ENCODE data around the gene PGAP2. TPM values are rescaled to one million over a fixed set of nuclear protein-coding genes. Genes with fewer than 3 reads are reported as not detected.

Gene PGAP2
- total and polyA plus RNA-seq, 2 of the 13 experiments (the other 11 are each of a cell fraction or from before 2014, with no cell fraction given): 21.5 to 47.8 TPM

DNA sequence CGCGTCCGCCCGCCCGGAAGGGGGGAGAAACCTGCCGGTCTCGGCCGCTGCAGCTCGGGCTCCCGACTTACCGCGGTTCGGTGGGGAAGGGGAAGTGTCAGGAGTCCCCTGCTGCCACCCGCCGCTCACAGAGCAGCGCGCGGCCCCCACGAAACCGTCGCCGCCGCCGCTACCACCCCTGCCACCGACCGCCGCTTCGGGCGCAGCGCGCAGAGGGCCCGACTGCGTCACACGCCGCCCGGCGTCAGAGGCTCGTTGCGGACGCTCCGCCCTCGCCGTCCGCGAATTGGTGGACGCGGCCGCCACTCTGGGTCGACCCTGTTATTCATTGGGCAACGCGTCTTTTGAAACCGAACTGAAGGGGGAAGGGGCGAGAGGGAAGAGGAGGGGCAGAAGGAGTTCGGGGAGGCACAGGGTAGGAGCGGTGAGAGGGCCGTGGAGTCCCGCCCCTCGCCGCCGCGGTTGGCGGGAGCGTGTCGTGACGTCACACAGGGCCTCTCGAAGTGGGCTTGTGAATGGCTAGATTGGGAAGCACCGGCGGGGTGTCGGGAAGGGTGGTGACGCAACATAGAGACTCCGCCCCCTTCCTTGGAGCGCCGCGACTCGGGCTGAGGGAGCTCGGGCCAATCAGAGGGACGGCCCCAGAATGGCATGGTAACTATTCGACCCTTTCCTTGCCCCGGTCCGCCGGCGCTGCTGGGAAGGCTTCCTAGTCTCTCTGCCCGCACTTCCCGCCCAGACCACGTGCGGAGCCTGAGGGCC, 10.8 kb upstream of the PGAP2 start, which contains the start of gene NUP98 (continued):
- TF ChIP-seq HOXA7 (CRISPR knock-in tag; IDR thresholded peaks at IDR 0.05) (no peak), ZNF501 (CRISPR knock-in tag; IDR thresholded peaks at IDR 0.05) (peak; percentile 76), ADNP (CRISPR knock-in tag; IDR thresholded peaks at IDR 0.05) (no peak), ZNF263 (CRISPR knock-in tag; IDR thresholded peaks at IDR 0.05) (peak; percentile 28; the same call in 1 of the 2 replicates), FLYWCH1 (CRISPR knock-in tag; IDR thresholded peaks at IDR 0.05) (no peak), HMG20A (CRISPR knock-in tag; IDR thresholded peaks at IDR 0.05; ENCODE audit: borderline replicate concordance) (0 out of 2 replicates have a peak, but pooled peaks have one; percentile 29), ZFP82 (CRISPR knock-in tag; IDR thresholded peaks at IDR 0.05; ENCODE audit: borderline replicate concordance) (peak; percentile 77; the same call in 1 of the 2 replicates), ZNF207 (IDR thresholded peaks at IDR 0.05; ENCODE audit: borderline replicate concordance) (no peak), KLF11 (CRISPR knock-in tag; IDR thresholded peaks at IDR 0.05) (no peak), HIVEP1 (CRISPR knock-in tag; IDR thresholded peaks at IDR 0.05) (no peak), ZBTB7B (CRISPR knock-in tag; IDR thresholded peaks at IDR 0.05) (peak; percentile 54; the same call in 1 of the 2 replicates), ZNF607 (CRISPR knock-in tag; IDR thresholded peaks at IDR 0.05; ENCODE audit: borderline replicate concordance) (peak; percentile 87), HMGA1 (CRISPR knock-in tag; conservative IDR thresholded peaks at IDR 0.05) (no peak), ATF1 (CRISPR knock-in tag; IDR thresholded peaks at IDR 0.05) (peak; percentile 97), ZNF230 (CRISPR knock-in tag; IDR thresholded peaks at IDR 0.05) (peak; percentile 74)
- TF ChIP-seq, protein P1, sequence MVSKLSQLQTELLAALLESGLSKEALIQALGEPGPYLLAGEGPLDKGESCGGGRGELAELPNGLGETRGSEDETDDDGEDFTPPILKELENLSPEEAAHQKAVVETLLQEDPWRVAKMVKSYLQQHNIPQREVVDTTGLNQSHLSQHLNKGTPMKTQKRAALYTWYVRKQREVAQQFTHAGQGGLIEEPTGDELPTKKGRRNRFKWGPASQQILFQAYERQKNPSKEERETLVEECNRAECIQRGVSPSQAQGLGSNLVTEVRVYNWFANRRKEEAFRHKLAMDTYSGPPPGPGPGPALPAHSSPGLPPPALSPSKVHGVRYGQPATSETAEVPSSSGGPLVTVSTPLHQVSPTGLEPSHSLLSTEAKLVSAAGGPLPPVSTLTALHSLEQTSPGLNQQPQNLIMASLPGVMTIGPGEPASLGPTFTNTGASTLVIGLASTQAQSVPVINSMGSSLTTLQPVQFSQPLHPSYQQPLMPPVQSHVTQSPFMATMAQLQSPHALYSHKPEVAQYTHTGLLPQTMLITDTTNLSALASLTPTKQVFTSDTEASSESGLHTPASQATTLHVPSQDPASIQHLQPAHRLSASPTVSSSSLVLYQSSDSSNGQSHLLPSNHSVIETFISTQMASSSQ (IDR thresholded peaks at IDR 0.05; ENCODE audit: low read depth): no peak
- TF ChIP-seq, protein P1 (CRISPR knock-in tag; IDR thresholded peaks at IDR 0.05; ENCODE audit: borderline replicate concordance): peak; percentile 62; the same call in 1 of the 2 replicates
- TF ChIP-seq, protein P2, sequence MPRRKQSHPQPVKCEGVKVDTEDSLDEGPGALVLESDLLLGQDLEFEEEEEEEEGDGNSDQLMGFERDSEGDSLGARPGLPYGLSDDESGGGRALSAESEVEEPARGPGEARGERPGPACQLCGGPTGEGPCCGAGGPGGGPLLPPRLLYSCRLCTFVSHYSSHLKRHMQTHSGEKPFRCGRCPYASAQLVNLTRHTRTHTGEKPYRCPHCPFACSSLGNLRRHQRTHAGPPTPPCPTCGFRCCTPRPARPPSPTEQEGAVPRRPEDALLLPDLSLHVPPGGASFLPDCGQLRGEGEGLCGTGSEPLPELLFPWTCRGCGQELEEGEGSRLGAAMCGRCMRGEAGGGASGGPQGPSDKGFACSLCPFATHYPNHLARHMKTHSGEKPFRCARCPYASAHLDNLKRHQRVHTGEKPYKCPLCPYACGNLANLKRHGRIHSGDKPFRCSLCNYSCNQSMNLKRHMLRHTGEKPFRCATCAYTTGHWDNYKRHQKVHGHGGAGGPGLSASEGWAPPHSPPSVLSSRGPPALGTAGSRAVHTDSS (CRISPR knock-in tag; conservative IDR thresholded peaks at IDR 0.05): no peak
- TF ChIP-seq, protein P3, sequence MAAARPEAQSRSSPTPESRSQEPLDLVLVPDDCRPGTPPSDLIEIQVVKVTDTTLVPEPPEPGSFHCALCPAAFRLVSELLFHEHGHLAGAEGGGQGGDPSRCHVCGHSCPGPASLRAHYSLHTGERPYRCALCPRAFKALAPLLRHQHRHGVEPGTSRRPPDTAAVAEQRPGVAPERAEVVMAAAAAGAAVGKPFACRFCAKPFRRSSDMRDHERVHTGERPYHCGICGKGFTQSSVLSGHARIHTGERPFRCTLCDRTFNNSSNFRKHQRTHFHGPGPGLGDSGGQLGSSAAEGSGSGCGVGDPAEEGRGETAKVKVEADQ (CRISPR knock-in tag; IDR thresholded peaks at IDR 0.05; ENCODE audit: borderline replicate concordance): peak; percentile 69
- TF ChIP-seq, protein P4, sequence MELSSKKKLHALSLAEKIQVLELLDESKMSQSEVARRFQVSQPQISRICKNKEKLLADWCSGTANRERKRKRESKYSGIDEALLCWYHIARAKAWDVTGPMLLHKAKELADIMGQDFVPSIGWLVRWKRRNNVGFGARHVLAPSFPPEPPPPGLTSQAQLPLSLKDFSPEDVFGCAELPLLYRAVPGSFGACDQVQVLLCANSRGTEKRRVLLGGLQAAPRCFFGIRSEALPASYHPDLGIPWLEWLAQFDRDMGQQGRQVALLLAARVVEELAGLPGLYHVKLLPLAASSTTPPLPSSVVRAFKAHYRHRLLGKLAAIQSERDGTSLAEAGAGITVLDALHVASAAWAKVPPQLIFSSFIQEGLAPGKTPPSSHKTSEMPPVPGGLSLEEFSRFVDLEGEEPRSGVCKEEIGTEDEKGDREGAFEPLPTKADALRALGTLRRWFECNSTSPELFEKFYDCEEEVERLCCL (CRISPR knock-in tag; IDR thresholded peaks at IDR 0.05; ENCODE audit: borderline replicate concordance): no peak
- TF ChIP-seq, protein P5, sequence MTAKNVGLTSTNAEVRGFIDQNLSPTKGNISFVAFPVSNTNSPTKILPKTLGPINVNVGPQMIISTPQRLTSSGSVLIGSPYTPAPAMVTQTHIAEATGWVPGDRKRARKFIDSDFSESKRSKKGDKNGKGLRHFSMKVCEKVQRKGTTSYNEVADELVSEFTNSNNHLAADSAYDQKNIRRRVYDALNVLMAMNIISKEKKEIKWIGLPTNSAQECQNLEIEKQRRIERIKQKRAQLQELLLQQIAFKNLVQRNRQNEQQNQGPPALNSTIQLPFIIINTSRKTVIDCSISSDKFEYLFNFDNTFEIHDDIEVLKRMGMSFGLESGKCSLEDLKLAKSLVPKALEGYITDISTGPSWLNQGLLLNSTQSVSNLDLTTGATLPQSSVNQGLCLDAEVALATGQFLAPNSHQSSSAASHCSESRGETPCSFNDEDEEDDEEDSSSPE (CRISPR knock-in tag; IDR thresholded peaks at IDR 0.05): peak; percentile 90

Data from HepG2 (cell line).